HG03039 (cell line): ENCODE results near the gene ECE1.
A peak's percentile ranks its signal among the peaks of the same experiment; 100 is the strongest.
"Not testable (repeated sequence)": the region's sequence is repeated elsewhere in the genome, so short reads cannot be mapped to it uniquely, and the experiment has no call there.

Source experiments
- ATAC-seq: cut with Tn5 transposase; IDR thresholded peaks from one replicate; pipeline ENCODE4 v1.9.1; 2021; ENCODE audit warnings: mild to moderate bottlenecking, moderate library complexity; ENCODE audit not compliant: unreplicated experiment

The ECE1 gene

GRCh38 chr1:21188235-21188634, 102.0 kb downstream of the ECE1 start:
- ATAC-seq = no peak

GRCh38 chr1:21185221-21185731, 105.0 kb downstream of the ECE1 start:
- ATAC-seq = no peak

- ATAC-seq = no peak
Measured at GRCh38 chr1:21184276-21184675, 106.0 kb downstream of the ECE1 start.

- ATAC-seq = no peak
Measured at GRCh38 chr1:21182181-21182731, 108.0 kb downstream of the ECE1 start.

GRCh38 chr1:21178271-21178670, 112.0 kb downstream of the ECE1 start:
- not testable (repeated sequence) for ATAC-seq

- peak; percentile 79 for ATAC-seq
Measured at GRCh38 chr1:21176586-21177555, 113.4 kb downstream of the ECE1 start, which contains the start of gene EIF4G3. Gene EIF4G3 (minus strand): TSS chr1:21176897. CDS start chr1:21002742, 174,155 bp downstream.

- peak; percentile 1 for ATAC-seq
Measured at GRCh38 chr1:21175670-21176581, 114.3 kb downstream of the ECE1 start.

GRCh38 chr1:21175324-21175669, 115.0 kb downstream of the ECE1 start:
- ATAC-seq = no peak

- no peak for ATAC-seq
Measured at GRCh38 chr1:21174654-21175323, 115.5 kb downstream of the ECE1 start.

- no peak for ATAC-seq
Measured at GRCh38 chr1:21174230-21174629, 116.0 kb downstream of the ECE1 start.

GRCh38 chr1:21173096-21173495, 117.2 kb downstream of the ECE1 start:
- ATAC-seq = not testable (repeated sequence)

GRCh38 chr1:21170837-21171236, 119.4 kb downstream of the ECE1 start:
- ATAC-seq = not testable (repeated sequence)

- no peak for ATAC-seq
Measured at GRCh38 chr1:21168444-21168843, 121.8 kb downstream of the ECE1 start.
